CMK (cell line): ENCODE measurements around the gene TGFBRAP1.
A peak's percentile ranks its signal among the peaks of the same experiment; 100 is the strongest.

Experiments used
- DNase-seq: peaks from one replicate; pipeline ENCODE4 v3.0.0-alpha.2; 2010; ENCODE audit warnings: low read depth

The TGFBRAP1 gene, protein sequence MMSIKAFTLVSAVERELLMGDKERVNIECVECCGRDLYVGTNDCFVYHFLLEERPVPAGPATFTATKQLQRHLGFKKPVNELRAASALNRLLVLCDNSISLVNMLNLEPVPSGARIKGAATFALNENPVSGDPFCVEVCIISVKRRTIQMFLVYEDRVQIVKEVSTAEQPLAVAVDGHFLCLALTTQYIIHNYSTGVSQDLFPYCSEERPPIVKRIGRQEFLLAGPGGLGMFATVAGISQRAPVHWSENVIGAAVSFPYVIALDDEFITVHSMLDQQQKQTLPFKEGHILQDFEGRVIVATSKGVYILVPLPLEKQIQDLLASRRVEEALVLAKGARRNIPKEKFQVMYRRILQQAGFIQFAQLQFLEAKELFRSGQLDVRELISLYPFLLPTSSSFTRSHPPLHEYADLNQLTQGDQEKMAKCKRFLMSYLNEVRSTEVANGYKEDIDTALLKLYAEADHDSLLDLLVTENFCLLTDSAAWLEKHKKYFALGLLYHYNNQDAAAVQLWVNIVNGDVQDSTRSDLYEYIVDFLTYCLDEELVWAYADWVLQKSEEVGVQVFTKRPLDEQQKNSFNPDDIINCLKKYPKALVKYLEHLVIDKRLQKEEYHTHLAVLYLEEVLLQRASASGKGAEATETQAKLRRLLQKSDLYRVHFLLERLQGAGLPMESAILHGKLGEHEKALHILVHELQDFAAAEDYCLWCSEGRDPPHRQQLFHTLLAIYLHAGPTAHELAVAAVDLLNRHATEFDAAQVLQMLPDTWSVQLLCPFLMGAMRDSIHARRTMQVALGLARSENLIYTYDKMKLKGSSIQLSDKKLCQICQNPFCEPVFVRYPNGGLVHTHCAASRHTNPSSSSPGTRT

DNA sequence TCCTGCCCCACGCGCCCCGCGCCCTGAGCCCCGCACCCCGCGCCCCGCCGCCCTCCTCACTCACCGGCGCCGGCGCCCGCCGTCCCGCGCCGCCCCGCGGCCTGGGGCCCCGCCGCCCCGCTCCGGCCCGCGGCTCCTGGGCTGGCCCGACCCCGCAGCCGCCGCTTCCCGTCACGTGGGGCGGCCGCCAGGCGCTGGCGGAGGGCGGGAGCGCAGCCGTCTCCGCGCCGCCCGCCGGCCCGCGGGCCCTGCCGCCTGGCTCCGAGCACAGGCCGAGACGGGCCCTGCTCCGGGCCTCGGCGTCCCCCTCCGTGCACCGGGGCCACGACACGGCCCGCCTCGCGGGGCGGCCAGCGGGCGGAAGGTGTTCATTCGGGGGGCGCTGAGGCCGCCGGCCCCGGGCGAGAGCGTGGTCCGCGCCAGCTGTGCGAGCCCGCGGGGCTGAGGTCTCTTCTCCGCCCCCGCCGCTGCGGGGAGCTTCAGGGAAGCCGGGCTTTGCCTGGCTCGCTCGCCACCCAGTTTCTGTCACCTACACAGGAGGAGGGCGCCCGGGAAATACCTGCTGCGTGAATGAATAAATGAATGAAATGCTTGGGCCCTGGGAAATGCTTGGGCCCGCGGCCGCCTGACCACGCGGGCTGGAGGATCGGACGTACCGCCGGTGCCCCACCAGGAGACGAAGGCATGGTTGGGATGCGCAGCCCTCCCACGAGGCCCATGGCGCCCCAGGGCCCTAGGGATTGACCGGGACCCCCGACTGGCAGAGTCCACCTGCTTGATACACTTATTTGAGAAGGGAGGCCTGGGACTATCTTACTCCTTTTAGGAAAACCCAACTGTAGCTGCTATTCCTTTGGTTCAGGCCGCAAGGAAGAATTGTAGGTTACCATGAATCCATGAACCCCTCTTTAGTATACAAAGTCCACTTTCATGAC lies at the start of gene TGFBRAP1:
Gene TGFBRAP1 (minus strand): TSS at position 175 of the 935 bp plus-strand sequence. CDS start 21,434 bp downstream, outside the sequence.
- DNase-seq, result no peak

DNA sequence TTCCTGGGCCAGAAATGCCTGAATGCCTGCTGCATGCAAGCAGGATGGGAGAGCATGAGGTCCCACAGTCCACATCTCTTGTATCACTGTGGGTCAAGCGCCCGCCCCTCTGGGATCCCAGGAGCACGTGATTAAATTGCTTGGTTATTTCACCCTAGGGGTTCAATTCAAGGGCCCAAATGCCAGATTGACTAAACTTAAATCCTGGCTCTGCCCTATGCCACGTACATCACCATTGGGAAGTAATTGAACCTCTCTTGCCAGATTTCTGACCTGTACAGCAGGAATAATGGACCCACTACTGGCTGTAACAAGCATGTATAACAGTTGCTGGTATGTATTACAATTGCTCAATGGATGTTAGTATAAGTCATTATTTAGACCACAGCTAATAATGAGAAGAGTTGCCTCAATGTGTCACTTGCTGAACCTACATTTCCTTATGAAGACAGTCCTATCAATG lies 49.4 kb upstream of the TGFBRAP1 start:
- DNase-seq, result no peak

DNA sequence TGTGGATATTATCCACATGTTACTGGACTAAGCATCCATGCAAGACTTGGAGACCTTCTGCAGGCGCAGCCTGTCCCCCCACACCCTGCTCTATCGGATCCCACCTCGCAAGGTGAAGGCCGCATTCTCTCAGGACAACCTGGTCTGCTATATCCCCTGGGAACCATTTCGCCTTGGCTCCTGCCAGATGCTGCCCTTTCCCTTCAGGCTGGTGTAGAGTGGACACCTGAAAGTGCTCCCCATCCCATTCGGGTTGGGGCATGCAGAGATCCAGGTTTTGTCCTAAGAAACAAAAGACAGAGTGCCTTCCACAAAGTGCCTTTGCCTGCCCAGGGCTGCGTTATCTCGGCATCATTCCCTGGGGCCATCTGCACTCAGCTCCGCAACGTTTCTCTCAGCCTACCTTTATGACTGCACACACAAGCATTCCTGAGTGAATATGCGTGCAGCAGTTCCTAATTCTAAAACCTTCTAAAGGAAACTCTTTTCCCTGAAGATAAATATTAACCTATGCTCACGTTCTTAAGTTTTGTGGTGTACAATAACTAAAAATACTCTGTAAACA lies 48.8 kb upstream of the TGFBRAP1 start:
- DNase-seq, result no peak

DNA sequence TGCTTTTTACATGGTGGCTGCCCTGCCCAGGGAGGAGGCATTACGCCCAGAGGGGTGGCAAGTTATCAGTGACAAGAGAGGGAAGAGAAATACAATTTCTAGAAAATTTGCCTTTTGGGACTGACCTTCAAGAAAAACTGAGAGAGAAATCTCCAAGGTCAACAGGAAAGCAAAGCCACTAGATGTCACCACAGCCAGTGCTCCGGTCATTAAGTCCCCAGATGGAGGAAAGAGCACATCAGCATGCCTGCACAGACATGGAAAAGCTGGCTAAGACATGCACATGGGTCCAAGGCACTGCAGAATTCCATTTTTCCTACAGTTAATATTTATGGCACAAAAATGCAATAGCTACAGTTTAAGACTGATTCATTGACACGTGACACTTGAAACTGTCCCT lies 48.3 kb upstream of the TGFBRAP1 start:
- no peak for DNase-seq

DNA sequence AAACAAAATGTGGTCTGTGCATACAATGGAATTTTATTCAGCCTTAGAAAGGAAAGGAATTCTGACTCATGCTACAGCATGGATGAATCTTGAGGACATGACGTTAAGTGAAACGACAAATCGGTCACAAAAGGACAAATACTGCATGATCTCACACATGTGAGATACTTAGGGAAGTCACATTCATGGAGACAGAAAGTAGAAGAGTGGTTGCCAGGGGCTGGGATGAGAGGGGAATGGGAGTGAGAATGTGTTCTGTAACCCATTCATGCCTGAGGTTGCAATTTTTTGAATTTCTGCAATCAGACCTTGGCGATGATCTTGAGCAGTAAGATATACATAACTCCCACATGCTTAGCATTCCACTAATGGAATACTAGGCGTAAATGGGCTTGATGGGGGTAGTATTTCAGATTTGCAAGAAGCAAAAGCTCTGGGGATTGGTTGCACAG lies 47.3 kb upstream of the TGFBRAP1 start:
- DNase-seq, result no peak

GRCh38 chr2:105376010-105376409 lies 46.5 kb upstream of the TGFBRAP1 start:
- DNase-seq, result no peak

- DNase-seq, result no peak
Observed at GRCh38 chr2:105375001-105375561, 45.5 kb upstream of the TGFBRAP1 start.

DNA sequence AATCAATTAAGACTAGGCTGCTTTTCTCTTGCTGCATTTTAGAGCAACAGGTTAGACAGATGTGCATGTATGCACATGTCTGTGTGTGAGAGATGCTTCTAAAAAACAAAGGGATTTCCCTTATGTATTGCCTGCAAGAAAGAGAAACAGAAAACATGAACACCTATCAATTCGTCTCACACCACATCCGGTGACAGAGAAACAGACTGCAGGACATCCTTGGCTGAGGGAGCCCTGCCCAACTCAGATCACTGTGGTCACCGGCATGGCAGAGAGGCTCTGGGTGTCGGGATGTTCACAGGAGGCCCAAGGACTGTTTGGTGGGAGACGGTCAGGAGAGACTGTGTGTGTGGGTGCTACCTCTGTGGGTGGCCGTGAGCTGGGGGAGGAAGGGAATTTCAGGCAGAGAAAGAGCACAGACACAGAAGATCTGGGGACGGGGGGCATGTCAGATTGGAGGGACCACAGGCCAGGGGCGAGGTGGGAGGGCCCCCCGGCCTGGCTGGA lies 44.4 kb upstream of the TGFBRAP1 start:
- DNase-seq, result no peak

GRCh38 chr2:105373344-105373781 lies 43.8 kb upstream of the TGFBRAP1 start:
- DNase-seq, result no peak

GRCh38 chr2:105371810-105372209 lies 42.3 kb upstream of the TGFBRAP1 start:
- DNase-seq, result no peak

DNA sequence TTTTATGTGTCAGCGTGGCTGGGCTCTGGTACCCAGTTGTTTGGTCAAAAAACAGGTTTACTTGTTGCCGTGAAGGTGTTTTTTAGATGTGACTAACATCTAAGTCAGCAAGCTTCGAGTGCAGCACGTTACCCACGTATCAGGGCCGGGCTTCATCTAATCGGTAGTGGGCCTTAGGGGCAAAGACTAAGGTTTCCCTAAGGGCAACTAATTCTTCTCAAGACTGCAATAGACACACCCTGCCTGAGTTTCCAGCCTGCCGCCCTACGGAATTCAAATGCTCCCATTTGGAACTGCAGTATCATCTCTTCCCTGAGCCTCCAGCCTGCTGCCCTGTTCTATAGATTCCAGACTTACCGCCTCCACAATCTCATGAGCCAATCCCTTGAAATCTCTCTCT lies 41.6 kb upstream of the TGFBRAP1 start:
- DNase-seq, result no peak

GRCh38 chr2:105369777-105370690 lies 40.5 kb upstream of the TGFBRAP1 start:
- peak; percentile 24 for DNase-seq

GRCh38 chr2:105368759-105369408 lies 39.3 kb upstream of the TGFBRAP1 start:
- no peak for DNase-seq

DNA sequence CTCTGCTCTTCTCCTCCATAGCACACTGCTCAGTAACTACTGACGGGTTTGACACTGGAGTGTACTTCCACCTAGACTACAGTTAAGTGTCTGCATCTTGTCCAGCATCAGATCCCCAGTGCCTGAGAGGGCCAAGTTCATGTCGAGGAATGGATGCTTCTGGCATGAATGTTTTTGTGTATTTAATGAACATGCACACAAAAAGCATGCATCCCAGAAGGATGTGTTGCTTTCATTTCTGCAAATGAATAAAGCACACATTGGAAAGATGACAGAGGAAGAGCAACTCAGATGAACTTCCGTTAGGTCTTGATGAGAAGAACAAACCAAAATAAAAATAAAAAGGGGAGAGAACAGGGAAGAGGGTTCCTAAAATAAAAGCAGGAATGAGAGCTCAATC lies 35.7 kb upstream of the TGFBRAP1 start:
- no peak for DNase-seq

GRCh38 chr2:105364436-105365139 lies 35.1 kb upstream of the TGFBRAP1 start:
- DNase-seq, result no peak

GRCh38 chr2:105362862-105363591 lies 33.5 kb upstream of the TGFBRAP1 start:
- DNase-seq, result no peak

- DNase-seq, result no peak
Observed at GRCh38 chr2:105361102-105361889, 31.8 kb upstream of the TGFBRAP1 start.
